A549 (cell line): Measurements from ENCODE around the gene CLDN6. TPM values are rescaled to one million over a fixed set of nuclear protein-coding genes. Genes with fewer than 3 reads are reported as not detected.

Experiments used
- ATAC-seq, 2 experiments: fragments of 200-7000 bp in 1 of 2; fragments of >200 bp in 1 of 2; cut with Nextera tagmentation in 1 of 2; cut with Tn5 transposase in 1 of 2; 3 replicates each; pipeline versions ENCODE4 v1.8.0 to v1.9.1; 2018 to 2020; ENCODE audit warnings: mild to moderate bottlenecking in 1 of 2, moderate library complexity in 1 of 2
- CTCF ChIA-PET: fragments of 300-600 bp; sonication (Branson Sonifier 250); formaldehyde crosslinking; extraction: SDS; loops from one replicate; lab custom pipeline; 2021; ENCODE audit warnings: antibody characterized with exemption, inconsistent platforms; lab: Yijun Ruan, JAX
- POLR2A ChIA-PET: fragments of 350-600 bp; formaldehyde crosslinking; extraction: SDS; loops from one replicate; lab custom pipeline; 2021; ENCODE audit warnings: antibody characterized with exemption, inconsistent platforms; lab: Yijun Ruan, JAX
- DNase-seq, 2 experiments: peaks; one replicate each; pipeline versions ENCODE4 v3.0.0 to v3.0.0-alpha.2; 2011 to 2016; ENCODE audit warnings: low read depth in 1 of 2, low spot score in 1 of 2
- FAIRE-seq: peaks from 2 replicates; lab custom pipeline; 2011; peaks lifted over from hg19 to GRCh38; lab: Jason Lieb, UNC
- H3K27ac ChIP-seq, 2 experiments: fragments of >200 bp; sonication (Bioruptor Twin); formaldehyde crosslinking; 3 replicates each; pipeline ENCODE4 v1.5.1; 2016 to 2017
- H3K4me1 ChIP-seq: fragments of >200 bp; sonication (Bioruptor Twin); formaldehyde crosslinking; 3 replicates; pipeline ENCODE4 v1.6.1; 2016
- H3K4me2 ChIP-seq: fragments of >200 bp; sonication (Bioruptor Twin); formaldehyde crosslinking; 3 replicates; pipeline ENCODE4 v1.6.1; 2016
- H3K4me3 ChIP-seq: fragments of >200 bp; sonication (Bioruptor Twin); formaldehyde crosslinking; 3 replicates; pipeline ENCODE4 v1.5.1; 2016
- H3K9me3 ChIP-seq: fragments of >200 bp; sonication (Bioruptor Twin); formaldehyde crosslinking; 3 replicates; pipeline ENCODE4 v1.6.1; 2016
- ATOH8 ChIP-seq: fragments of 250-450 bp; sonication (Bioruptor Pico); IDR thresholded peaks from 2 replicates; pipeline ENCODE4 v1.5.0; 2020; ENCODE audit warnings: low read depth, mild to moderate bottlenecking, moderate library complexity
- BCL3 ChIP-seq: fragments of >200 bp; sonication (Bioruptor Twin); formaldehyde crosslinking; IDR thresholded peaks from 3 replicates; pipeline ENCODE4 v1.6.1; 2016
- CHD2 ChIP-seq: fragments of 150-350 bp; IDR thresholded peaks from 2 replicates; pipeline ENCODE4 v1.6.1; 2014; ENCODE audit warnings: low read length; ENCODE audit not compliant: partially characterized antibody
- EHF ChIP-seq: fragments of 250-450 bp; sonication (Bioruptor Pico); IDR thresholded peaks from 2 replicates; pipeline ENCODE4 v1.5.0; 2020; ENCODE audit warnings: mild to moderate bottlenecking
- ELK1 ChIP-seq: fragments of 150-350 bp; IDR thresholded peaks from 2 replicates; pipeline ENCODE4 v1.6.1; 2014; ENCODE audit warnings: low read depth, mild to moderate bottlenecking, low read length
- ESRRA ChIP-seq: fragments of 150-350 bp; IDR thresholded peaks from 2 replicates; pipeline ENCODE4 v1.6.1; 2014; ENCODE audit warnings: mild to moderate bottlenecking, low read length, borderline replicate concordance
- FOSL2 ChIP-seq, 2 experiments: fragments of 450-650 bp in 1 of 2; fragments of >200 bp in 1 of 2; sonication (Bioruptor Twin) in 1 of 2; formaldehyde crosslinking; IDR thresholded peaks; 2 replicates each; pipeline versions ENCODE4 v1.5.0 to v1.6.1; 2016 to 2020; ENCODE audit warnings: mild to moderate bottlenecking in 1 of 2, moderate library complexity in 1 of 2
- HDAC2 ChIP-seq: fragments of 200-600 bp; sonication (generic); IDR thresholded peaks from 2 replicates; pipeline ENCODE4 v1.6.1; 2016
- HES2 ChIP-seq: fragments of >200 bp; sonication (Bioruptor Twin); formaldehyde crosslinking; IDR thresholded peaks from 2 replicates; pipeline ENCODE4 v1.6.1; 2016
- HMGXB4 ChIP-seq: fragments of 250-450 bp; sonication (Bioruptor Pico); IDR thresholded peaks from 2 replicates; pipeline ENCODE4 v1.5.0; 2021; ENCODE audit warnings: mild to moderate bottlenecking, moderate library complexity, borderline replicate concordance
- HOXA7 ChIP-seq: fragments of 250-450 bp; sonication (Bioruptor Pico); IDR thresholded peaks from 2 replicates; pipeline ENCODE4 v1.5.0; 2020; ENCODE audit warnings: mild to moderate bottlenecking, moderate library complexity
- JUN ChIP-seq, 2 experiments: fragments of >200 bp; sonication (Bioruptor Twin); formaldehyde crosslinking; IDR thresholded peaks; 2 replicates in 1 of 2; 3 replicates in 1 of 2; pipeline ENCODE4 v1.6.1; 2016 to 2017
- KDM5A ChIP-seq: fragments of 200-600 bp; sonication (generic); IDR thresholded peaks from 2 replicates; pipeline ENCODE4 v1.6.1; 2016; ENCODE audit warnings: antibody characterized with exemption, mild to moderate bottlenecking
- MAX ChIP-seq: IDR thresholded peaks from 2 replicates; pipeline ENCODE4 v1.6.1; 2012
- MYC ChIP-seq: IDR thresholded peaks from 2 replicates; pipeline ENCODE4 v1.6.1; 2012; ENCODE audit warnings: mild to moderate bottlenecking, inconsistent platforms, low read length, improper control_type of control experiment, borderline replicate concordance
- NR3C1 ChIP-seq: fragments of >200 bp; sonication (Bioruptor Twin); formaldehyde crosslinking; IDR thresholded peaks from 3 replicates; pipeline ENCODE4 v1.6.1; 2017
- PBX3 ChIP-seq: IDR thresholded peaks from 2 replicates; pipeline ENCODE4 v1.6.1; 2012
- PHF8 ChIP-seq: fragments of 200-600 bp; sonication (generic); IDR thresholded peaks from 2 replicates; pipeline ENCODE4 v1.6.1; 2016; ENCODE audit warnings: low read depth, mild to moderate bottlenecking, antibody characterized with exemption, moderate library complexity, borderline replicate concordance
- POLR2AphosphoS2 ChIP-seq: conservative IDR thresholded peaks from 2 replicates; pipeline ENCODE4 v1.6.1; 2012; ENCODE audit warnings: low read length, improper control_type of control experiment, inconsistent platforms
- RARB ChIP-seq: fragments of 250-450 bp; sonication (Bioruptor Pico); IDR thresholded peaks from 2 replicates; pipeline ENCODE4 v1.8.0; 2021; ENCODE audit warnings: mild to moderate bottlenecking, moderate library complexity
- RCOR1 ChIP-seq: fragments of 150-350 bp; IDR thresholded peaks from 2 replicates; pipeline ENCODE4 v1.6.1; 2014; ENCODE audit warnings: antibody characterized with exemption, low read length, low read depth
- REST ChIP-seq: fragments of 200-600 bp; sonication (generic); IDR thresholded peaks from 2 replicates; pipeline ENCODE4 v1.6.1; 2016; ENCODE audit warnings: antibody characterized with exemption, mild to moderate bottlenecking, moderate library complexity
- RFX5 ChIP-seq: fragments of 450-650 bp; IDR thresholded peaks from 2 replicates; pipeline ENCODE4 v1.7.1; 2014; ENCODE audit warnings: antibody characterized with exemption, mild to moderate bottlenecking, moderate library complexity
- TP53 ChIP-seq: fragments of 250-450 bp; sonication (Bioruptor Pico); IDR thresholded peaks from 2 replicates; pipeline ENCODE4 v1.5.0; 2021; ENCODE audit warnings: mild to moderate bottlenecking, moderate library complexity
- ZC3H11A ChIP-seq: fragments of 450-650 bp; IDR thresholded peaks from 2 replicates; pipeline ENCODE4 v1.6.1; 2014; ENCODE audit warnings: antibody characterized with exemption, mild to moderate bottlenecking
- WGBS: methylation state at CpG from one replicate; pipeline ENCODE4 v1.1.6; 2017; ENCODE audit errors: missing lambda C conversion rate; 5-methylcytosine and 5-hydroxymethylcytosine counted together
- polyA plus RNA-seq, 4 experiments: library from polyadenylated mRNA; depleted of rRNA in 3 of 4; stranded (reverse); fragments of >200 nt; fragmentation: RNase III in 1 of 4; extraction: RNeasy Plus Mini Kit Qiagen cat#74134 plus additional on column Dnase treatment in 1 of 4; gene quantifications; 2 replicates in 3 of 4; 3 replicates in 1 of 4; pipeline ENCODE4 v1.2.3, GENCODE V29; 2011 to 2017

Gene CLDN6
- polyA plus RNA-seq, 2 of the 4 experiments (the other 2 are of a cell fraction) = 0.25 TPM; not detected in 1

GRCh38 chr16:3023669-3024478, 5.9 kb upstream of the CLDN6 start, which contains the start of the genes HCFC1R1 and THOC6:
Gene HCFC1R1 (minus strand): TSS chr16:3023942. CDS start chr16:3023941, 1 bp downstream.
Gene THOC6 (plus strand): TSS chr16:3024035. CDS start chr16:3024327, 292 bp downstream.
- Histone ChIP-seq H3K4me1 (peaks cover 34% of the 10 kb centered on the region), H3K4me3 (peak within 1 kb of the TSS; percentile 93), H3K9me3 (no peaks in the 10 kb centered on the region), H3K4me2 (peak within 1 kb of the TSS; percentile 89), H3K27ac (peak within 1 kb of the TSS; percentile 98 to 100)
- FAIRE-seq (peak; percentile 89), ATAC-seq (peak; percentile 17 to 63), DNase-seq (peak; percentile 83 to 99)
- WGBS = under 1% methylated on average over 28 of the region's 69 CpGs
- ChIA-PET CTCF (interaction anchor here (0.6 to 11.0 kb wide), 11 partner anchors 7 to 126 kb away, joined by 3 to 214 read pairs (median 5); partner anchors contain the start of genes BICDL2 and CLDN9), POLR2A (interaction anchor here (0.6 to 6.2 kb wide), 9 partner anchors 8 to 85 kb away, joined by 3 to 107 read pairs (median 5); partner anchors contain the start of gene MMP25)
- peak; percentile 92 for TF ChIP-seq MAX
- no peak for TF ChIP-seq FOSL2 (IDR thresholded peaks at IDR 0.05)
- peak; percentile 59; the same call in 1 of the 2 replicates for TF ChIP-seq FOSL2 (CRISPR knock-in tag; IDR thresholded peaks at IDR 0.05)
- TF ChIP-seq NR3C1 = no peak
- TF ChIP-seq EHF (CRISPR knock-in tag) = peak; percentile 65; the same call in 1 of the 2 replicates
- TF ChIP-seq PHF8 = peak; percentile 76; the same call in 1 of the 2 replicates
- TF ChIP-seq ELK1 = no peak
- peak; percentile 93 for TF ChIP-seq HMGXB4 (CRISPR knock-in tag)
- peak; percentile 99 for TF ChIP-seq RARB
- TF ChIP-seq BCL3 = peak; percentile 58; the same call in 2 of the 3 replicates
- TF ChIP-seq HES2 = no peak
- TF ChIP-seq TP53 (CRISPR knock-in tag) = peak; percentile 99
- no peak for TF ChIP-seq KDM5A
- peak; percentile 71 for TF ChIP-seq CHD2
- 0 out of 2 replicates have a peak, but pooled peaks have one; percentile 11 for TF ChIP-seq RCOR1
- TF ChIP-seq RFX5 = no peak
- TF ChIP-seq POLR2AphosphoS2 = peak; percentile 100
- no peak for TF ChIP-seq HDAC2
- no peak; the same call in 1 of the 2 replicates for TF ChIP-seq ZC3H11A
- peak; percentile 99 for TF ChIP-seq HOXA7 (CRISPR knock-in tag)
- peak; percentile 57; the same call in 1 of the 2 replicates for TF ChIP-seq ESRRA
- TF ChIP-seq MYC = no peak; the same call in none of the 2 replicates
- TF ChIP-seq REST = 0 out of 2 replicates have a peak, but pooled peaks have one; percentile 28
- TF ChIP-seq JUN (IDR thresholded peaks at IDR 0.05) = peak in 1 of 2 experiments; percentile 96; a peak in 4 of 5 replicates
- TF ChIP-seq PBX3 = peak; percentile 58
- peak; percentile 28; the same call in 1 of the 2 replicates for TF ChIP-seq ATOH8 (CRISPR knock-in tag)
